ENCODE measurements around the gene AOPEP. TPM values are rescaled to one million over a fixed set of nuclear protein-coding genes. Genes with fewer than 3 reads are reported as not detected.

The AOPEP gene
- polyA plus RNA-seq, 1 of the 3 experiments (the other 2 are of a cell fraction), result 54.6 TPM

DNA sequence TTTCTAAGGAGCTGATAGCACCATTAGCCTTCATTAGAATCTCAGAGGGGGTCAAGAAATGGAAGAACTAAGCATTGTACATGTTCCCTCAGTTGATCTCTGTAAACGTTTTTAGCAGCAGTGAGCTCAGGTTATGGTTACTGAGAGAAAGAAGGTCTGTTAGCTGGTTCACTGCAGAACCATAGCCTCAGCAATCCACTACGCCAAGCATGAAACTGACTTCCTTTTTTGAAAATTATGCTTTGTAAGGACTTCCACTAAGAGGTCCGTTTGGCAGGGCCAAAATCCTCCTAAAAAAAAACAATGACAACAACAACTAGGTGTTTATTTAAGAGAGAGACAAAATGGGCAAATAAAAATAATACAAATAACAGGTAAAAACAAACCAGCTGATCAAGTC, 273.3 kb downstream of the AOPEP start:
- Histone ChIP-seq H3K36me3 (replicated peaks in 1 of 2; ENCODE audit: control insufficient read depth in 1 of 2, insufficient read depth in 2 of 2, low read length in 1 of 2) (no peaks in the 10 kb centered on the region), H3K27ac (ENCODE audit: low read depth in 2 of 2, low read length in 1 of 2) (no peak overlapping the region), H3K79me2 (ENCODE audit: insufficient read depth) (peaks cover 4% of the 10 kb centered on the region), H3K9ac (no peak overlapping the region), H3K9me2 (no peaks in the 10 kb centered on the region), H3K4me2 (no peak overlapping the region), H2AFZ (ENCODE audit: low read depth) (no peak overlapping the region), H3K27me3 (ENCODE audit: insufficient read depth) (no peaks in the 10 kb centered on the region), H4K20me1 (ENCODE audit: insufficient read depth) (no peaks in the 10 kb centered on the region), H3K4me3 (ENCODE audit: low read depth in 2 of 2, low read length in 1 of 2) (no peak overlapping the region), H3K9me3 (no peaks in the 10 kb centered on the region), H3K4me1 (ENCODE audit: control insufficient read depth in 1 of 2, insufficient read depth in 2 of 2, low read depth in 1 of 2, low read length in 1 of 2) (peaks cover 12 to 31% of the 10 kb centered on the region in 2 experiments; a peak in 3 of 4 replicates), H3F3A (replicated peaks; ENCODE audit: insufficient read depth) (no peaks in the 10 kb centered on the region)
- no peak for TF ChIP-seq TEAD4 (IDR thresholded peaks at IDR 0.05; ENCODE audit: borderline replicate concordance, insufficient read depth)
- no peak for TF ChIP-seq ZBTB33 (IDR thresholded peaks at IDR 0.05; ENCODE audit: borderline replicate concordance, low read depth)
- TF ChIP-seq EP300 (IDR thresholded peaks at IDR 0.05; ENCODE audit: borderline replicate concordance in 1 of 2, low read depth in 1 of 2, low read length in 1 of 2), result no peak
- TF ChIP-seq GABPA (IDR thresholded peaks at IDR 0.05; ENCODE audit: low read depth), result no peak
- TF ChIP-seq, protein P1, sequence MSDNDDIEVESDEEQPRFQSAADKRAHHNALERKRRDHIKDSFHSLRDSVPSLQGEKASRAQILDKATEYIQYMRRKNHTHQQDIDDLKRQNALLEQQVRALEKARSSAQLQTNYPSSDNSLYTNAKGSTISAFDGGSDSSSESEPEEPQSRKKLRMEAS (IDR thresholded peaks at IDR 0.05; ENCODE audit: low read depth), result no peak
- no peak for TF ChIP-seq NRF1 (IDR thresholded peaks at IDR 0.05; ENCODE audit: low read depth, low read length)
- TF ChIP-seq CHD2 (IDR thresholded peaks at IDR 0.05; ENCODE audit: low read length, partially characterized antibody), result no peak
- no peak for TF ChIP-seq REST (IDR thresholded peaks at IDR 0.05; ENCODE audit: low read depth, low read length)
- TF ChIP-seq RCOR1 (IDR thresholded peaks at IDR 0.05; ENCODE audit: low read length), result no peak
- TF ChIP-seq SMC3 (IDR thresholded peaks at IDR 0.05; ENCODE audit: low read depth, low read length), result no peak
- TF ChIP-seq EZH2phosphoT487 (IDR thresholded peaks at IDR 0.05; ENCODE audit: borderline replicate concordance, low read depth), result no peak
- TF ChIP-seq SIN3A (IDR thresholded peaks at IDR 0.05; ENCODE audit: borderline replicate concordance, low read depth, low read length), result no peak
- TF ChIP-seq RAD21 (IDR thresholded peaks at IDR 0.05; ENCODE audit: low read length), result no peak
- TF ChIP-seq YY1 (IDR thresholded peaks at IDR 0.05; ENCODE audit: low read depth), result no peak
- TF ChIP-seq MXI1 (IDR thresholded peaks at IDR 0.05; ENCODE audit: low read depth, low read length), result no peak
- no peak for TF ChIP-seq USF1 (IDR thresholded peaks at IDR 0.05; ENCODE audit: borderline replicate concordance, low read depth)
- TF ChIP-seq JUND (IDR thresholded peaks at IDR 0.05), result no peak
- TF ChIP-seq GATA2 (CRISPR knock-in tag; IDR thresholded peaks at IDR 0.05), result no peak
- TF ChIP-seq POLR2AphosphoS5 (IDR thresholded peaks at IDR 0.05; ENCODE audit: low read depth, low read length), result no peak
- POLR2A ChIA-PET, result no interaction called here
- WGBS (ENCODE audit: low lambda C conversion rate), result 83% methylated on average over 3 of the region's 3 CpGs
- DNase-seq, result no peak
- CTCF ChIA-PET, result interaction anchor here (0.9 to 1.3 kb wide), 3 partner anchors 17 to 128 kb away, joined by 3 read pairs; no protein-coding TSS in a partner anchor
